ENCODE measurements around the gene CMC1.
"Not testable (repeated sequence)": the region's sequence is repeated elsewhere in the genome, so short reads cannot be mapped to it uniquely, and the experiment has no call there.

The CMC1 gene

DNA sequence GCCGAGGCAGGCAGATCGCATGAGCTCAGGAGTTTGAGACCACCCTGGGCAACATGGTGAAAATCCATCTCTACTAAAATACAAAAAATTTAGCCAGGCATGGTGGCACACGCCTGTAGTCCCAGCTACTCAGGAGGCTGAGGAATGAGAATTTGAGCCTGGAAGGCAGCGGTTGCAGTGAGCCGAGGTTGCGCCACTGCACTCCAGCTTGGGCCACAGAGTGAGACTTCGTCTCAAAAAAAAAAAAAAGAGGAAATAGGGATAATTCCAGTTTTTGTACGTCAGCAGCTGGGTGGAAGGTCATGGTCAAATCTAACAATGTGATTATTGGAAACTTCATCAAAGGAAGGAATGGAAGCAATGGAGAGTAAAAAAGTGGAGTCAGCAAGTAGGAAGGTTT, 3.1 kb downstream of the CMC1 start:
- DNase-seq (ENCODE audit: low read depth in 2 of 2) = no peak

DNA sequence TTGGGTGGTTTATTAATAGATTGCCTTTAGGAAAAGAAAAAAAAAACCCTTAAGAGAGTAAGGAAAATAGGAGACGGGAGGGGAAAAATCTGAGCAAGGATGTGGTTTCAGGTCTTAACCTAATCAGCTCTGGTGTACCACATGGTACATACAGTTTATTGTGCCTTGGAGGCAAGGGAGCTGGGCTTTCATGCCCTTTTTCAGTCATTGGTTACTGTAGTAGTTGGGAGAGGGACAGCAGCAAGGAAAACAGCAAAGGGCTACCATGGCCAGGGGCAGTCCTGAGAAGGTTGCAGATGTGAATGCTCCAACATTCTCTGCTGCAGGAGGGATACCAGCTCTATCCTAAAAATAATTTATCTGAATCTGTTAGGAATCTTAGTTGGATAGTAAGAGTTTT, 5.9 kb downstream of the CMC1 start:
- no peak for DNase-seq (ENCODE audit: low read depth in 2 of 2)

DNA sequence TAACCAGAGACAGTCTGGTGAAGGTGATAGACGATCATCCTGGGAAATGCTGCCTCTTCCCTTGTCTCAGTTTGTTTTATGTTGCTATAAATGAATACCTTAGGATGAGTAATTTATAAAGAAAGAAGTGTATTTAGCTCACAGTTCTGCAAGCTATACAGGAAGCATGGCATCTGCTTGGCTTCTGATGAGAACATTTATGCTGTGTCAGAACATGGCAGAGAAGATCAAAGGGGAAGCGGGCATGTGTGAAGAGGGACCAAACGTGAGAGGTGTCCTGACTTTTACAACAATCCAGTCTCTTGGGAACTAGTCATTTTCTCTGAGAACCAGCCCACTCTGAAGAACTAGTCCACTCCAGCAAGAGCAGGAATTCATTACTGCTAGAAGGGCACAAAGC, 9.6 kb downstream of the CMC1 start:
- no peak for DNase-seq (ENCODE audit: low read depth in 2 of 2)

DNA sequence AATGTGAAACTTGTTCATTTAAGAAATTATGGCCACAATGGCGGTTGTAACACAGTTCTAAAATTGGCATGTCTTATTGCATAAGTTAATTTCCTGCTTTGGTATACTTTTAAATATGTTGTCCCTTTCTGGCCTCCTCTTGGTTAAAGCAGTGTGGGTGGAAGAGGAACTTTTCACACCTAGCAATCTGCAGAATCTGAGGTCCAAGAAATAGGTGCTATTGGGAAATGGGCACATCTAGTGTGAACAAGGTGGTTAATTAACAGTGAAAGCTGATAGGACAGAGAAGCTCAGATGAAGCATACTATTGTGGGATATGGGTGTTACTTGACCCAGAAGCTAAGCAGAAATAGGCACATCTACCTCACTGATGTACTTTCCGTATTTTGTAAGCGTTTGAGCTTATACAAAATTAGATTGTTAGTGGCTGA, 10.6 kb downstream of the CMC1 start:
- no peak for DNase-seq (ENCODE audit: low read depth in 2 of 2)

DNA sequence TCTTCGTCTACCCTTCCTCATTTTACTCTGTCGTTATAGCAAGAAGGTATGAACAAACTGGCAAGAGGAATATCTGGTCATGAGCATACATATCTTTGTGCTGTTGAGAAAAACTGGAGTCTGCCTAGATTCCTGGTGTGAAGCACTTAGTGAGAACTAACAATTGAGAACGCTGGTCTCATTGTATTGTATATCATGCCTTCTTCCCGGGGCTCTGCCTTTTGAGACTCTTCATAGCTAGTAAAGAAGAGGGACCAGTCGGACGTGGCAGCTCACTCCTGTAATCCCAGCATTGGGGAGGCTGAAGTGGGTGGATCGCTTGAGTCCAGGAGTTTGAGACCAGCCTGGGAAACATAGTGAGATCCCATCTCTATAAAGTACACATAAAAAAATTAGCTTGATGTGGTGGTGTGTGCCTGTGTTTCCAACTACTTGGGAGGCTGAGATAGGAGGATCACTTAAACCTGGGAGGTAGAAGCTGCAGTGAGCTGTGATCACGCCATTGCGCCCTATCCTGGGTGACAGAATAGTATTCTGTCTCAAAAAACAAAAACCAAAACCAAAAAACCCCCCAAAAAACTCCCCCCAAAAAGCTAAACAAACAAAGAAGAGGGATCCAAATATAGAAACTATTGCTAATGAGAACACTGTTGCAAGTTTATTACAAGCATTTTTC, 11.8 kb downstream of the CMC1 start:
- DNase-seq (ENCODE audit: low read depth in 2 of 2) = no peak

DNA sequence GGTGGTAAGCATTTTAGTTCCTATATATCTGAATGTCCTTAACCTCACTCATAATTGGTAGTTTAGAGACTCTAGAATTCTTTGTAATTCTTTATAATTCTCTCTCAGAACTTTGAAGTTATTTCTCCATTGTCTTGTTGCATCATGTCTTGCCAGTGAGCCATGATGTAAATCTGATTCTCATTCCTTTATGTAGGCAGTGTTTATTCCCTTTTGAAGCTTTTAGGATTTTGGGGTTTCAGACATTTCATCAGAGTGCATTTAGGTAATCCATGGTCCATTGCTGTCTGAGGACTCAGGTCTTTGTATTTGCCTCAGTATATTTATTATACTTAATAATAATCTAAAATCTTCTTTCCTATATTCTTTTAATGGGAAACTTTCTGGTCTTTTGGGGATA, 20.6 kb downstream of the CMC1 start:
- no peak for DNase-seq (ENCODE audit: low read depth in 2 of 2)

DNA sequence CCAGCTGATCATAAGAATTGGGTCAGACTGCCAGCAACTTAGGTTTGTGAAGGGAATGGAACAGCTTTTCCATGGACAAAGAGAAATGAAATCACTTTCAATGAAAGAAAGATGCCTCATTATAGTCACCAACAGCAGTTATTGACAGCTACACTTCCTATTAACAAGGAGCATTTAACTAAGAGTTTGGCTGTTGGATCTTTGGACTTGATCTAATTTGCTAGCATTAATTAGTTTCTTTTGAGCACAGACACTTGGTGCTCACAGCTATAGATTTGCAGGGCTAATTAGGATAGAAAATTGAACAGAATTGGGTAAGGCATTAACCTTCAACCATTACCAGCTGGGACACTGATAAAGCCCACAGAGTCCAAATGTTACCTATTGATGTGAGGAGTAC, 24.2 kb downstream of the CMC1 start:
- DNase-seq (ENCODE audit: low read depth in 2 of 2) = no peak

DNA sequence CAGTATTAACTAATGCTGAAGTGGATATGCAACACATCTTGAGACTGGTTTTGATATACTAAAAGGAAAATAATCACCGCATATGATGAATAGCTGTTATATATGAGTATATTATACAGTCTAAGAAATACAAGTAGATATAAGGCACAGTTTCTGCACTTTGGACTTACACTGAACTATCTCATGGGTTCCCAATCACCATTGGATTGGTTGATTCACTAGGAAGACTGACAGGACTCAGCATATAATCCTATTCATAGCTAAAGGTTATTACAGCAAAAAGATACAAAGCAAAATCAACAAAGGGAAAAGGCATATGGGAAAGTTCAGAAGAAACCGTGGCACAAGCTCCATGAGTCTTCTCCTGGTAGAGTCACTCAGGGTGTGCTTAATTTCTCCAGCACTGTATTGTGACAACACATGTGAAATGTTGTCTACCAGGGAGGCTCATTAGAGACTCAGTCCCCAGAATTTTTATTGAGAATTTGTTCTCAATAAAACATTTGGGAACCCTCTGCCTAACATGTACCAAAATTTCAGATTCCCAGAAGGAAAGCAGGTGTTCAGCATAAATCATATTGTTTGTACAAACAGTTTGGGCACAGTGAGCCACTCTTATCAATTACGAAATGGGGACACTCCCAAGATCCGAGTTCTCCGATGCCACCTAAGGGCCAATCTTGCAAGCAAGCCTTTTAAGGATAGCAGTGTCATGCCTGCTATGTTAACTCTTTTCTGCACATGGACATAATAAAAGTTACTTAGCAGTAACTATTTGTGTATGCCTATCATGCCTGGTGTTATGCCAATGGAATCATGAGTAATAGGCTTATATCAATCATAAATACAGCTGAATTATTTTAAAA, 26.8 kb downstream of the CMC1 start:
- no peak for DNase-seq (ENCODE audit: low read depth in 2 of 2)

DNA sequence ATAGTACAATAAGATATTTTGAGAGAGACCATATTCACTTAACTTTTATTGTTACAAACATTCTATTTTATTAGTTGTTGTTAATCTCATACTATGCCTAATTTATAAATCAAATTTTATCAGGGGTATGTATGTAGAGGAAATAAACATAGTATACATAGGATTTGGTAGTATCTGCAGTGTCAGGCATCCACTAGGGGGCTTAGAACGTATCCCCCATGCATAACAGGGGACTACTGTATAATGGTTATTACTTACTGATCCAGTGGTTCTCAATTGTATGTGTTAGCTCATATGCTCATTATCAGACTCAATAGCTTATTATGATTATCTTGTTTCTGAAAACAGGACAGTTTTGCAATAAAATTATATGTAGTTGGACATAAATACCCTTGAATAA, 27.6 kb downstream of the CMC1 start:
- no peak for DNase-seq (ENCODE audit: low read depth in 2 of 2)

DNA sequence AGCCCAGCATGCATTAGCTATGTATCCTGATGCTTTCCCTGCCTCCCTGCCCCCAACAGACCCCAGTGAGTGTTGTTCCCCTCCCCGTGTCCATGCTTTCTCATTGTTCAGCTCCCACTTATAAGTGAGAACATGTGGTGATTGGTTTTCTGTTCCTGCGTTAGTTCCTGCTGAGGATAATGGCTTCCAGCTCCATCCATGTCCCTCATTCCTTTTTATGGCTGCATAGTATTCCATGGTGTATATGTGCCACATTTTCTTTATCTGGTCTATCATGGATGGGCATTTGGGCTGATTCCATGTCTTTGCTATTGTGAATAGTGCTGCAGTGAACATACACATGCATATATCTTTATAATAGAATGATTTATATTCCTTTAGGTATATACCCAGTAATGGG, 28.5 kb downstream of the CMC1 start:
- not testable (repeated sequence) for DNase-seq (ENCODE audit: low read depth in 2 of 2)

DNA sequence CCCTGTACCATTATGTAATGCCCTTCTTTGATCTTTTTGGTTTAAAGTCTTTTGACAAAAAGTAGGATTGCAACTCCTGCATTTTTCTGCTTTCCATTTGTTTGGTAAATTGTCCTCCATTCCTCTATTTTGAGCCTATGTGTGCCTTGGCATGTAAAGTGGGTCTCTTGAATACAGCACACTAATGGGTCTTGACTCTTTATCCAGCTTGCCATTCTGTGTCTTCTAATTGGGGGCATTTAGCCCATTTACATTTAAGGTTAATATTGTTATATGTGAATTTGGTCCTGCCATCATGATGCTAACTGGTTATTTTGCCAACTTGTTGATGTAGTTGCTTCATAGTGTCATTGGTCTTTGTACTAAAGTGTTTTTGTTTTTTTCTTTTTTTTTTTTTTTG, 32.4 kb downstream of the CMC1 start:
- DNase-seq (ENCODE audit: low read depth in 2 of 2) = no peak

DNA sequence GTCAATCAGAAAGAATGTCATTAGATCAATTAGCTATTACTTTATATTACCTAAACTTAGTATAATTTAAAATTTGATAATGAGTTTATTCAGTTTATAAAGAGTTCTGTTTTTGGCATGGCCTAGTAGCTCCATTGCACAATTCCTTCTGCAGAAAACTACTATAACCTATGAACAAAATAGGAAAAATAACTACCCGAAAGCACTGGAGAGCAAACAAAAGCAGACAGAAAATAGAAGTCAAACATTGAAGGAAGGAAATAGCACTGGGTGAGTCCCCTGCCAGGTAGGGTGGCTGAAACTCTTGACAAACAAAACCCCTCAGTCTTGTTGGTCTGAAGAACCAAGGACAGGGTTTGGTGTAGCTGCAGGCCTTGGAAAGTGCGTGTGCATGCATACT, 37.5 kb downstream of the CMC1 start:
- no peak for DNase-seq (ENCODE audit: low read depth in 2 of 2)

DNA sequence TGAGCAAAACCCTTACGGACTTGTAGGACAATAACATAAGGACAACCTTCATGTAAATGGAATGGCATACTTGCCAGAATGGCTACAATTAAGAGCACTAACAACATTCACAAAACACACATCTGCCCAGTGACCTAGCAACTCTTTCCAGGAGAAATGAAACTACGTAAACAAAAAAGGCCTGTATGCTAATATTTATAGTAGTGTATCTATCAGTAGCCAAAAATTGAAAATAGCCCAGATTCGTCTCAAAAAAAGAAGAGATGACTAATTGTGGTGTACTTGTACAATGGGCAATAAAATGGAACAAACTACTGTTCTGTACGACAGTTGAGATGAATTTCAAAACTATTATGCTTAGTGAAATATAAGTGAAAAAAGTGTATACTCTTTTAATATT, 38.4 kb downstream of the CMC1 start:
- DNase-seq (ENCODE audit: low read depth in 2 of 2) = no peak

DNA sequence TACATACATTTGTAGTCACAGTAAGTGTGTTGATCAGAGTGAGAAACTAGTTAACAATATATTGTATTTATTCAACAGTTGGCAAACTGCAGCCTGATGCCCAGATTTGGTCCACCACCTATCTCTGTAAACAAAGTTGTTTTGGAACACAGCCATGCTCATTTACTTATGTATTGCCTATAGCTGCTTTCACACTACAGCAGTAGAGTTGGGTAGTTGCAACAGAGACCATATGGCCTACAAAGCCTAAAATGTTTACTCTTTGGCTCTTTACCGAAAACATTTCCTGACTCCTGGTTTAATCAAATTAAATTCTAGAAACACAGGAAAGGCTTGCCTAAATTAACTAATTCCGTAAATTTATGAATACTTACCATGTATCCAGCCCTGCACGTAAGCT, 39.4 kb downstream of the CMC1 start:
- no peak for DNase-seq (ENCODE audit: low read depth in 2 of 2)

DNA sequence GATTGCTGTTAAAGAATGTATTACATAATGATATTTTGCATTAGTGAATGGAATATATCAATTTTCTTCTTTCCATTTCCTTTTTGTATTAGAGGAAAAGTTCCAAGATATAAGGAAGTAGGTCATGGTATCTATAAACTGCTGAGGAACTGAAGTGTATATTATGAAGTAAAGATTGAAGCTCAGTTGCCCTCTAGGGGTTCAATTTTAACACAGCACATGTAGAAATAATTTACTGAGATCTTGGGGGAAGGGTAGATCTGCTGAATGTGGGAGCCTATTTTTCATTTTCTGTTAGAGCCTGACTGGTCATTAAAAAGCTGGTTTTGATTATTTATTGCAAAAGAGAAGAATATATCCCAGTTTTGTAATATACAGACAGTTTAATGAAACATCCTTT, 45.2 kb downstream of the CMC1 start:
- no peak for DNase-seq (ENCODE audit: low read depth in 2 of 2)

DNA sequence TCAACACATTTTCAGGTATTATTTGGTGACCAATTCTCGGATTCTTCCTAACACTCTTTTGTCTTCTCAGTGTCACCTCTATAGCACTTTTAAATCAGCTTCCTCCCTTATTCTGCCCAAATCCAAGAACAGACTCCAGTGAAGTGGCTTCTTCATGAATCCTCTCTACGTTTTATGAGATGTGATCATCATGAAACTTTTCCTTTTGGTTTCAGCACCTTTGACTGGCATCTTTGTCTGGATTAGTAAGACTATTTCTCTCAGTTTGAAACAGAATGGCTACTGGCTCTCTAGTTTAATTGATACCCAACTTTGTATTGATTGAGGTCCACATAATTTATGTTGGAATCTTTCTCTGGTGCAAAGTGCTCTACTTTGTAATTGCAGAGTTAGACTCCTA, 45.6 kb downstream of the CMC1 start:
- DNase-seq (ENCODE audit: low read depth in 2 of 2) = no peak

DNA sequence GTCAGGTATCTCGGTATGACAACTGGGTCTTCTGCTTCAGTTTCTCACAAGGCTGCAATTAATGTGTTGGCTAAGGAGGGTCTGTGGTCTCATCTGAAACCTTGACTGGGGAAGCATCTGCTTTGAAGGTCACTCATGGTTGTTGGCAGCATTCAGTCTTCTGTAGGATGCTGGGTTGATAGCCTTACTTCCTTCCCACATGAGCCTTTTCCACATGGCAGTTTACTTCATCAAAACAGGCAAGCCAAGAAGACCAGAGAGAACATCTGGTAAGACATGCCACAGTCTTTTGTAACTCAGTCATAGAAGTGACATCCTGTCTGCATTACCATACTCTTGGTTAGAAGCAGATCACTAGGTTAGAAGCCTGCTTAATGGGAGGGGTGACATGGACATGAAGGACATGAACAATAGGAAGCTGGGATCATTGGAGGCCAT, 49.5 kb downstream of the CMC1 start:
- no peak for DNase-seq (ENCODE audit: low read depth in 2 of 2)

DNA sequence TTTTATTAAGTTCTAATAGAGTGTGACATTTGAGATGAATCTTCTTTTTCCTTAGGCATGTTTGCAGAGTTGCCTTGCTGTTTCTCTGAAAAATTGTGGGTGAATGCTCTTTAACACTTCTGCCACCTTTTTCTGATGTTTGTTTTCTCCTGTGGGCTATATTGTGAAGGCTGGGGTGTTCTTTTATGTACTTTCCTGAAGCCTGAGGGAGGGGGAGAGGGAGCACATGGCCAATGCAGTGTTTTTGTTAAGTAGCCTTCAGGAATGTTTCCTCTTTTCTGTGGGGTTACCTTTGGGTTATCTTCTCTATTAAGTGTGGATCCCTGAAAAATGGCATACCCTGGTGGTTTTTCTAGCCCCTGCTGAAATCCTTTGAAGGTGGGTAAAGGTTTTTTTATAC, 50.2 kb downstream of the CMC1 start:
- DNase-seq (ENCODE audit: low read depth in 2 of 2) = no peak

DNA sequence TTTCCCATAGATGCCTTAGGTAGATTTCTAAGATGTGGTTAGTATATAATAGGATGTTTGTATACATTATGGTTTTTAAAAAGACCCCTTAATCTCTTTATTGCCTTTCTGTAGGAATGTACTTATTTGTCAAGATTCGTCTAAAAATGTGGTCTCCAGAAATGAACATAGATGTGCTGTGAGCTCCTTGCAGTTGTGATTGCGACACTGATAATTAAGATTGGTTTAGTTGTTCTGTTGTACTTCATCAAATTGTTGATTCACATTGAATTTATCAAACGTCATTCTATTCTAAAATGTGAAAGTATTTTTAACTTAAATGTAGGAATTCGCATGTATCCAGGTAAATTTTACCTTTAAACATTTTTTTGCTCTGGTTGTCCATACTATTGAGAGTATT, 51.2 kb downstream of the CMC1 start:
- DNase-seq (ENCODE audit: low read depth in 2 of 2) = no peak

DNA sequence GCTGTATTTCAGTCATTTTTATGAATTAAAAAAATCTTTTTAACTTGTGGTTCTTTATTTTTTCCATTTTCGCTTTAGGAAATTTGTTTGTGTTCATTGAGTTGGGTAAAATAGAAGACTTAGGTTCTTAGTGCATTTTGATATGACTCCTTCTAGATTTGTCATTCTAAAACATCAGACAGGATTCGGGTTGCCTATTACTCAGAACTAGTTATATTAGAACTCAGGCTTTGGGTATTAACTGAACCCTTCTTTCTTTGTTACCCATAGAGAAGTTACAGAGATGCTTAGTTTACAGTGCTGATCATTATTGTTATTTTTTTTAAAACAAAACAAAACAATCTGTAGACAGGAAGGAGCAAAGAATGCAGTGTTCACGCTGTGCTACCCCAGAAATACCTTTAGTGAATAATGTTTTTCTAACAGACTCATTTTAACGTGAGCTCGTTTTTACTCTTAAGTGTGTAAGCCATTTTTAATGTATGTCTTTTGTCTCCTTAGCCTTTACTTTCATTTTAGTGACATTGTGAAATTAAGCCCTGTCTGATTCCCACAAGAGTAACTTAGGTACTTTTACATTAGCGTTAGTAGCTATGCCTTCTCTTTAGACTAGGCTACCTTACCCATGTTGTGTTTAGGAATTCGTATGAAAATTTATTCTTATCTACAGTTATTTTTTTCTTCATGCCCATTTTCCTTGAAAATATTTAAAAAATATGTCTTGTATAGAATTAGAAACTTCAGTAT, 53.4 kb downstream of the CMC1 start:
- no peak for DNase-seq (ENCODE audit: low read depth in 2 of 2)

DNA sequence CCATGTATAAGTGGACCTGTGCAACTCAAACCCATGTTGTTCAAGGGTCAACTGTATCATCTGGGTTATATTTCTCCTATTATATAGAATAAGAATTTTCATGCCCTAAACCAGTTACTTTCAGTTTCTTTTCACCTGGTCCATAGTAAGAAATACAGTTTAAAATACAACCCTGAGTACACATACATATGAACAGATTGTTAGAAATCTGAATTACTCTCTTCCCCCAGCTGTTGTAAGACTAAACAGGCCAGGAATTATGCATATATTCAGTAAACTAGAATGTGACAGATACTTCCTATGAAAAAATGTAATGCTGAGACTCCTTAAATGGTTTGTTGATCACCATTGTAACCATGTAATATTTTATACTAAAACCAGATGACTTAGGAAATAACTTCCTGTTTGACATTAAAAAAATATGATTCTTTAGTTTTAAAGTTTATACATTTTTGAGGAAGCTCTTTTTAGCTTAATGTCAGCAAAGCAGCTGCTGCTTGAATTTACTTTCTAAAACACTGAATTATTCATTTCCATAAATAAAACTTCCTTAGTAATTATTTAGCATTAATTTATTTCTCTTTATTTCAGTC, 54.6 kb downstream of the CMC1 start:
- no peak for DNase-seq (ENCODE audit: low read depth in 2 of 2)

DNA sequence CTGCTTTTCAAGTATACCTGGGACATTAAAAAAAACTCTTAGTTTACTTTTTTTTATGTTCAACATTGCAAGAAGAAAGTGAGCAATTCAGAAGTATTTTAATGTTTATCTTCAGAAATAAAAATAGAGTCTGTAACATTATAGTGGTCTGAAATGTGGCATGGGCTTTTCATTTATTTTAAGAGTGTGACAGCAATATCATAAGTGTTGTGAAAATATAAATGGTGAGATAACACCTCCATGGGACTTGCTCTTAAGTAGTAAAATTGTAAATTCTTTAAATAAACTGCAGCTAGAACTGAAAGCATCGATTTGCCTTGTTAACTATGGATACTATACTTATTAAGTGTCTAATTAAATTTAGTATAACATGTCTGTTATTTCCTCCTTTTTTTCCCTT, 58.3 kb downstream of the CMC1 start:
- no peak for DNase-seq (ENCODE audit: low read depth in 2 of 2)

All from stimulated activated CD8-positive, alpha-beta memory T cell treated with anti-CD3 and anti-CD28 coated beads, Interleukin-7, amount 100 ng/mL, for 4 hours (primary cell).